K562 (cell line): ENCODE data around the gene ENOX2. TPM values are rescaled to one million over a fixed set of nuclear protein-coding genes. Genes with fewer than 3 reads are reported as not detected.

Experiments used
- CEBPB ChIP-seq: fragments of 450-650 bp; IDR thresholded peaks from 2 replicates; pipeline ENCODE4 v1.6.1; 2016; ENCODE audit warnings: missing genetic modification characterization, missing compliant biosample characterization
- NR1H2 ChIP-seq: sonication (generic); formaldehyde crosslinking; IDR thresholded peaks from 2 replicates; pipeline ENCODE4 v1.4.0; 2020; ENCODE audit warnings: mild to moderate bottlenecking, missing genetic modification reagents
- PHF20 ChIP-seq: fragments of 450-650 bp; IDR thresholded peaks from 2 replicates; pipeline ENCODE4 v1.6.1; 2018; ENCODE audit not compliant: partially characterized antibody
- ZNF134 ChIP-seq: fragments of 250-450 bp; sonication (Bioruptor Pico); conservative IDR thresholded peaks from 2 replicates; pipeline ENCODE4 v1.4.0; 2020
- ZNF766 ChIP-seq: fragments of 200-800 bp; sonication (Bioruptor generic); conservative IDR thresholded peaks from 2 replicates; pipeline ENCODE4 v1.6.1; 2016; ENCODE audit warnings: missing genetic modification characterization, missing compliant biosample characterization
- polyA plus RNA-seq, 8 experiments: library from polyadenylated mRNA; depleted of rRNA in 4 of 8; stranded (reverse) in 5 of 8; unstranded in 3 of 8; fragments of >200 nt; fragmentation: Nextera tagmentation in 2 of 8; fragmentation: Illumina TruSeq in 1 of 8; extraction: Ambion mirVana in 2 of 8; extraction: Trizol in 1 of 8; gene quantifications; 2 replicates each; pipeline versions ENCODE4 v1.2.1 to v1.2.3, GENCODE V29; 2011 to 2014; ENCODE audit warnings: inconsistent platforms in 1 of 8, missing spikeins in 1 of 8
- total RNA-seq, 7 experiments: library from RNA; depleted of rRNA in 6 of 7; stranded (reverse); fragments of >200 nt in 6 of 7; fragmentation: Illumina TruSeq in 2 of 7; extraction: Trizol in 2 of 7; gene quantifications; 2 replicates each; pipeline versions ENCODE4 v1.2.1 to v1.2.3, GENCODE V29; 2011 to 2021; ENCODE audit warnings: low replicate concordance in 1 of 7
- TF ChIP-seq, protein P1 (sequence below): fragments of 250-450 bp; sonication (Bioruptor Pico); IDR thresholded peaks from 2 replicates; pipeline ENCODE4 v1.4.0; 2020

ENOX2 gene
- total and polyA plus RNA-seq, 9 of the 15 experiments (the other 6 are each of a cell fraction or from before 2014, with no cell fraction given), result 6.1 to 24.0 (median 13.8) TPM

DNA sequence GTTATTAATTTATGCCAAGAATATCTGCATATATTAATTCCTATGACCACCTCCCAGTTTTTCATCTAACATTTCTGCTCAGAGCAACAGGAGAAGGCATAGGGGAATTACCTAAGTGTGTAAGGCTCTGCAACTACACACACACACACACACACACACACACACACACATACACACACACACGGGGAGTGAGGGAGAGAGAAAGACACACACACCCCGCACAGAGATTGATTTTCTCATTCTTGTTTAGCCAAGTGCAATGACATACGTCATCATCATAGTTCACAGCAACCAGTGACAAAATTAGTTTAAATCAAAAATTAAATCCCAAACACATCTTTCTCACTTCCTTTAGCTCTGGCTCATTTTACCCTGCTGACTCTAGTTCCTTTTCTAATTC lies 298.1 kb downstream of the ENOX2 start (continued):
- TF ChIP-seq, protein P1, sequence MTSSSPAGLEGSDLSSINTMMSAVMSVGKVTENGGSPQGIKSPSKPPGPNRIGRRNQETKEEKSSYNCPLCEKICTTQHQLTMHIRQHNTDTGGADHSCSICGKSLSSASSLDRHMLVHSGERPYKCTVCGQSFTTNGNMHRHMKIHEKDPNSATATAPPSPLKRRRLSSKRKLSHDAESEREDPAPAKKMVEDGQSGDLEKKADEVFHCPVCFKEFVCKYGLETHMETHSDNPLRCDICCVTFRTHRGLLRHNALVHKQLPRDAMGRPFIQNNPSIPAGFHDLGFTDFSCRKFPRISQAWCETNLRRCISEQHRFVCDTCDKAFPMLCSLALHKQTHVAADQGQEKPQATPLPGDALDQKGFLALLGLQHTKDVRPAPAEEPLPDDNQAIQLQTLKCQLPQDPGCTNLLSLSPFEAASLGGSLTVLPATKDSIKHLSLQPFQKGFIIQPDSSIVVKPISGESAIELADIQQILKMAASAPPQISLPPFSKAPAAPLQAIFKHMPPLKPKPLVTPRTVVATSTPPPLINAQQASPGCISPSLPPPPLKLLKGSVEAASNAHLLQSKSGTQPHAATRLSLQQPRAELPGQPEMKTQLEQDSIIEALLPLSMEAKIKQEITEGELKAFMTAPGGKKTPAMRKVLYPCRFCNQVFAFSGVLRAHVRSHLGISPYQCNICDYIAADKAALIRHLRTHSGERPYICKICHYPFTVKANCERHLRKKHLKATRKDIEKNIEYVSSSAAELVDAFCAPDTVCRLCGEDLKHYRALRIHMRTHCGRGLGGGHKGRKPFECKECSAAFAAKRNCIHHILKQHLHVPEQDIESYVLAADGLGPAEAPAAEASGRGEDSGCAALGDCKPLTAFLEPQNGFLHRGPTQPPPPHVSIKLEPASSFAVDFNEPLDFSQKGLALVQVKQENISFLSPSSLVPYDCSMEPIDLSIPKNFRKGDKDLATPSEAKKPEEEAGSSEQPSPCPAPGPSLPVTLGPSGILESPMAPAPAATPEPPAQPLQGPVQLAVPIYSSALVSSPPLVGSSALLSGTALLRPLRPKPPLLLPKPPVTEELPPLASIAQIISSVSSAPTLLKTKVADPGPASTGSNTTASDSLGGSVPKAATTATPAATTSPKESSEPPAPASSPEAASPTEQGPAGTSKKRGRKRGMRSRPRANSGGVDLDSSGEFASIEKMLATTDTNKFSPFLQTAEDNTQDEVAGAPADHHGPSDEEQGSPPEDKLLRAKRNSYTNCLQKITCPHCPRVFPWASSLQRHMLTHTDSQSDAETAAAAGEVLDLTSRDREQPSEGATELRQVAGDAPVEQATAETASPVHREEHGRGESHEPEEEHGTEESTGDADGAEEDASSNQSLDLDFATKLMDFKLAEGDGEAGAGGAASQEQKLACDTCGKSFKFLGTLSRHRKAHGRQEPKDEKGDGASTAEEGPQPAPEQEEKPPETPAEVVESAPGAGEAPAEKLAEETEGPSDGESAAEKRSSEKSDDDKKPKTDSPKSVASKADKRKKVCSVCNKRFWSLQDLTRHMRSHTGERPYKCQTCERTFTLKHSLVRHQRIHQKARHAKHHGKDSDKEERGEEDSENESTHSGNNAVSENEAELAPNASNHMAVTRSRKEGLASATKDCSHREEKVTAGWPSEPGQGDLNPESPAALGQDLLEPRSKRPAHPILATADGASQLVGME, result no peak
- TF ChIP-seq PHF20 (no peak), ZNF766 (CRISPR knock-in tag) (no peak), CEBPB (no peak), ZNF134 (no peak), NR1H2 (CRISPR knock-in tag) (no peak)
